Adipocyte (in vitro differentiated cells): ENCODE measurements around the gene CLSTN2.
"Not testable (repeated sequence)": the region's sequence is repeated elsewhere in the genome, so short reads cannot be mapped to it uniquely, and the experiment has no call there.

Experiments used
- DNase-seq: peaks from one replicate; pipeline ENCODE4 v3.0.0-alpha.2; 2015; ENCODE audit warnings: low read depth
- H3K27me3 ChIP-seq: replicated peaks from 2 replicates; pipeline ENCODE4 v1.7.0; 2013; ENCODE audit warnings: mild to moderate bottlenecking, low read length, moderate library complexity; ENCODE audit not compliant: control insufficient read depth, insufficient read depth
- H3K36me3 ChIP-seq: 2 replicates; pipeline ENCODE4 v1.7.0; 2013; ENCODE audit warnings: low read length, mild to moderate bottlenecking, moderate library complexity; ENCODE audit not compliant: control insufficient read depth, insufficient read depth, severe bottlenecking
- H3K4me1 ChIP-seq: 2 replicates; pipeline ENCODE4 v1.7.0; 2013; ENCODE audit warnings: mild to moderate bottlenecking, low read length, moderate library complexity; ENCODE audit not compliant: control insufficient read depth, insufficient read depth
- H3K4me3 ChIP-seq: 2 replicates; pipeline ENCODE4 v1.7.0; 2013; ENCODE audit warnings: mild to moderate bottlenecking, low read length, moderate library complexity
- H3K9ac ChIP-seq: 2 replicates; pipeline ENCODE4 v1.7.0; 2013; ENCODE audit warnings: mild to moderate bottlenecking, low read length, moderate library complexity
- H3K9me3 ChIP-seq: 2 replicates; pipeline ENCODE4 v1.7.0; 2013; ENCODE audit warnings: mild to moderate bottlenecking, low read length, moderate library complexity; ENCODE audit not compliant: control insufficient read depth

The CLSTN2 gene

DNA sequence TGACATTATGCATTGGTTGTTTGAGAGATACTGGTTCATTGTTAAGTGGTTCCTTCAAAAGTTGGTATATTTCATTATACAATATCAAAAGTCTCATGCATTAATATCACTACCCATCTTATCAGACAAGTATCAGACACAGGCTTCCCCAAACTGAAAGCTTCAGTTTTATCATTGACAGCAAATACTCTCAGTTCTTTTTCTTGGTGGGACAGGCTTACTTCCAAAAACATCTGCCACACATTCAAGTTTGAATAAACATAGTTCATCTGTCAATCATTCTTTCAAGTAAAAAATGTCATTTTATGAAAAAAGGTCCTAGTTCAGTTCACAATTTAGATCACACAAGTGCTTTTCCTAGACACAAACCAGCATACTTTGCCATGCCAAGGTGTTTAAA lies 462.9 kb downstream of the CLSTN2 start:
- no peak overlapping the region for H3K4me3 ChIP-seq
- H3K27me3 ChIP-seq: no peaks in the 10 kb centered on the region
- DNase-seq: no peak
- H3K9me3 ChIP-seq: no peaks in the 10 kb centered on the region
- H3K4me1 ChIP-seq: peaks cover 4% of the 10 kb centered on the region
- no peaks in the 10 kb centered on the region for H3K36me3 ChIP-seq
- no peak overlapping the region for H3K9ac ChIP-seq

DNA sequence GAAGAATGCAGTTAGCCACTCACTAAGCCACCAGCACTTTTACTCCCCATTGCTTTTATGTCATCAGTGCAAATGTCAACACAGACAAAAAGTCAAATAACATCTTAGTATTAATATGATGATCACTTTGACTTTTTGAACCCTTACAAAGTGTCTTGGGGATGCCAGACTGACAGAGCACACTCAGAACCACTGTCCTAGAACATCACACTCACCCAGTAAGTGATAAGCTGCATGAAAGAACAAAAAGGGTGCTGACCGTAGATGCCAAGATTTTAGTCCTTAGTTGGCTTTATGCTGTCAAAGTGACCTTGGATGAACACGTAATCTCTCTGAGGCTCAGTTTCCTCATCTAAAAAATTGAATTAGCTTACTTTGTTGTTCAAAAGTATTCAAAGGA lies 463.4 kb downstream of the CLSTN2 start:
- Histone ChIP-seq H3K9ac (no peak overlapping the region), H3K4me3 (no peak overlapping the region), H3K9me3 (no peaks in the 10 kb centered on the region), H3K27me3 (no peaks in the 10 kb centered on the region), H3K4me1 (peaks cover 4% of the 10 kb centered on the region), H3K36me3 (no peaks in the 10 kb centered on the region)
- DNase-seq: no peak

DNA sequence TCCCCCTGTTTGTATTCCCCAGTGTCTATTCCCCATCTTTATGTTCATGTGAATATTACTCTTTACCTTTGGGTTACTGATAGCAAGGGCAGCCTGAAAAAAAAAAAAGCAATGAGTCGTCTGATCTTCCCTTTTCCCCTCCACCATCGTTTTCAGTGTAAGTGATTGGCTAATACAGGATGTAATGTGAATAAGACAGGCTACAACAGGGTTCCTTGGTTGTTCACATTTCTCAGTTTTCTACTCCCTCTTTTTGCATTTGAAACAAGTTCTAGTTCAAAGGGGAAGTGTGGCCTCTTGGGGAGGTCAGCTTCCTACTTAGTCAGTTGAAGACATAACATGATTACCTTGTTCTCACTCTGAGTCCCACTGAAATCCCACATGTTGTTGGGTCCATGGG lies 464.9 kb downstream of the CLSTN2 start:
- Histone ChIP-seq H3K9me3 (no peaks in the 10 kb centered on the region), H3K4me1 (peaks cover 4% of the 10 kb centered on the region), H3K27me3 (no peaks in the 10 kb centered on the region), H3K9ac (no peak overlapping the region), H3K4me3 (no peak overlapping the region), H3K36me3 (no peaks in the 10 kb centered on the region)
- no peak for DNase-seq

DNA sequence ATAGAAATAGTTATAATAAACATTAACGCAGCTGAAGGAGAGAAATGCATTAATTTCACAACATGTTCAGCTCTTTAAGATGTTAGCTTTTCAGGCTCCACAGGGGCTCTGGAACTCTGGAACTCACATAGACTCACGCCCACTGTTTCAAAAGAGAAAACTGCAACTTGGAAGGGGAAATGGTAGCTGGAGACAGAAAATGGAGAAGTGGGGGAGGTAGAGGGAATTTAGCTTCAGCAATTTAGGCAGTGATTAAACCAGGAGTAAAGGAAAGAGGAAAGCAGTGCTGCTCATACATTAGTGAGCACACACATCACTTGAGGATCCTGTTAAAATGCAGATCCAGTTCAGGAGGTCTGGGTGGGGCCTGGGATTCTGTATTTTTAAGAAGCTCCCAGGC lies 468.1 kb downstream of the CLSTN2 start:
- Histone ChIP-seq H3K9ac (no peak overlapping the region), H3K27me3 (no peaks in the 10 kb centered on the region), H3K36me3 (no peaks in the 10 kb centered on the region)

DNA sequence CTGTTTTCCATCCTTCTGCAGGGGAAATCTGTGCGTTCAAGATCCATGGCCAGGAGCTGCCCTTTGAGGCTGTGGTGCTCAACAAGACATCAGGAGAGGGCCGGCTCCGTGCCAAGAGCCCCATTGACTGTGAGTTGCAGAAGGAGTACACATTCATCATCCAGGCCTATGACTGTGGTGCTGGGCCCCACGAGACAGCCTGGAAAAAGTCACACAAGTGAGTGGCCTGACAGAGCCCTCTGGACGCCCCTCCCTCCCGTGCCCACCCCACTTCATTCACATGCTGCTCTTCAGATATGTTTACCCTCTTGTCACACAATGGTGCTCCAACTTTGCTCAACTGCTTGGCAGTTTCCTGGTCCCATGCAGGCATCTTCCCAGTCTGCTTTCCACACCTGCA lies 468.6 kb downstream of the CLSTN2 start:
- Histone ChIP-seq H3K4me1 (no peaks in the 10 kb centered on the region), H3K27me3 (no peaks in the 10 kb centered on the region), H3K36me3 (no peaks in the 10 kb centered on the region), H3K4me3 (no peak overlapping the region), H3K9me3 (no peaks in the 10 kb centered on the region), H3K9ac (no peak overlapping the region)
- DNase-seq: no peak

More for the DNA sequence above, 468.1 kb downstream of the CLSTN2 start:
- Histone ChIP-seq H3K9me3 (no peaks in the 10 kb centered on the region), H3K4me1 (no peaks in the 10 kb centered on the region), H3K4me3 (no peak overlapping the region)
- no peak for DNase-seq

DNA sequence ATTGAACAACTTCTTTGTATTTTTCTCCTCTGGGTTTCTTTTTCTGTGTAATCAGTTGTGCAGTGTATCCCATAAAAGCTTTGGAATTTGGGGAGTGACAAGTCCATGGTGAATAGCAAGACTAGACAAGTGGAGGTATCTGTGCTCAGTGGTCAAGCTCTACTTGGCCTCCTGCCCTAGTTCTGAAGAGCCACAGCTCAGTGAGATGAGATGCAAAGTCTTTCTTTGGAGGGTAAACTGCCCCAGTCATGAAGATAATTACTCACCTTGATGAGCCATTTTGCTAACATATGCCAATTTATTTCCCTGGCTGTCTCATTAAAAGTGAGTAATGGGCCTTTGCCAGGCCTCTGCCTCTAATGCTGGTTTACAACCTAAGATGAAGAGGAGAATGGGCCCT lies 471.7 kb downstream of the CLSTN2 start:
- Histone ChIP-seq H3K36me3 (no peaks in the 10 kb centered on the region), H3K9me3 (no peaks in the 10 kb centered on the region), H3K9ac (no peak overlapping the region), H3K4me1 (no peaks in the 10 kb centered on the region), H3K27me3 (no peaks in the 10 kb centered on the region), H3K4me3 (no peak overlapping the region)
- DNase-seq: no peak

DNA sequence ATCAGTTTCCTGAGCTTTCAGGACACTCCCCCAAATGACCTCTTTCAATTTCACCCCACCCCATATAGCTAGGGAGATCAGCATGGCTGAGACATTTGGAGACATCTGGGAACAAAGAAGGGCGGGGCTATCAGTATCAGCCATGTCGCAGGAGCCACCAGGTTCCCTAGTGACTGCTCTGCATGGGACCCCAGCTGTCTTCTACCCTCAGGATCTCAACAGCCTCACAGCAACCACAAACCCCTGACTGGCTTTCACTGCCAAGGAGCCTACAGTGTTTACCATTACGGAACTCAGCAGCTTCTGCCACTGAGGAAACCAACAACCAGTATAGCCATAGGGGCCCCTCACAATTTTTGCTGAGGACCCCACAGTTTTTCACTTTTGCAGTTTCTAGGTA lies 473.3 kb downstream of the CLSTN2 start:
- DNase-seq: no peak
- Histone ChIP-seq H3K9me3 (no peaks in the 10 kb centered on the region), H3K4me3 (no peak overlapping the region), H3K9ac (no peak overlapping the region), H3K27me3 (no peaks in the 10 kb centered on the region), H3K36me3 (no peaks in the 10 kb centered on the region), H3K4me1 (no peaks in the 10 kb centered on the region)

DNA sequence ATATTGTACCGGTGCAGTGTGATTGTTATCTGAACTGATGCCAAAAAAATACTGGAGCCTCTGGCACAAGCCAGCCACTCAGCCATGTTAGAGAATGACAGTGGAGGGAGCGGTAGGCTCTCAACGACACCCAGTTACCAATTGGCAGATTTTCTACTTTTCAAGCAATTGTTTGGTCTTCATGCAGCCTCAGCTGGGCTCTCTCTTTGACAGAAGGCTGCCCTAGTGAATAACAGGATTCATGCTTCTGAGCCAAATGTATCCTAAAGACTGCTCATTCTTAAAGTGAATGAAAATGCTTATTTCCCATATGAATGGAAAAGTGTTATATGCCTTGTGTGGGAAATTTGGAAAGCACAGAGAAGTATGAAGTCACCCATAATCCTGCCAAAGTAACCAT lies 481.7 kb downstream of the CLSTN2 start:
- peaks cover 15% of the 10 kb centered on the region for H3K4me1 ChIP-seq
- H3K27me3 ChIP-seq: no peaks in the 10 kb centered on the region
- H3K4me3 ChIP-seq: no peak overlapping the region
- DNase-seq: no peak
- H3K9ac ChIP-seq: no peak overlapping the region
- no peaks in the 10 kb centered on the region for H3K36me3 ChIP-seq
- peaks cover 5% of the 10 kb centered on the region for H3K9me3 ChIP-seq

DNA sequence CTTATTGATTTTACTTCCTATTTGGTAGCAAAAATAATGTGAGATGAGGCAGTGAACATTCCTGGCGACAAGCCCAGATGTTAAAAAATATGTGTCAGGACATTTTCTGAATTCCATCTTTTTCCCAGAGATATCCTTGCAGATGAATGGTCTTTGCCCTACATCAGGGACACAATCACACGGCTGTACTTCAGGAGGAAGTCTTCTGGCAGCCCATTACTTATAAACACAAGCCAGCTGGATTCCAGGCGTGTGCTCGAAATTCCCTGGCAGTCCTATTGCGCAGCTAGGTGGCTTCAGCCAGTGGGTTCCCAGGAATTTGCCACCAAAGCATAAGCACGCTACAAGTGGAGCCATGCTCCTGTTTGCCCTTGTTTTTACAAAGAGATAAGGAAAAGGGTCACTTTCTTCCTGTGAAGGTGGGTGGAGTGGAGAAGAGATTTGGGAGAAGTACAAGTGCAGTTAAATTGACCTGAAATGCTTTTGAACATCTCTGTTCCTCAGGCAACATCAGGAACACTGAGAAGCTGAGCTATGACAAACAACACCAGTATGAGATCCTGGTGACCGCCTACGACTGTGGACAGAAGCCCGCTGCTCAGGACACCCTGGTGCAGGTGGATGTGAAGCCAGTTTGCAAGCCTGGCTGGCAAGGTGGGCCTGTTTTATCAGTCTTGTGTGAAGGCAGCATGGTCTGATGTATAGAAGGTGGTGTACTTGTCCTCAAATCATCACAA lies 485.8 kb downstream of the CLSTN2 start:
- Histone ChIP-seq H3K4me3 (peak overlapping the region; percentile 43), H3K27me3 (no peaks in the 10 kb centered on the region), H3K9ac (peak overlapping the region; percentile 67), H3K9me3 (no peaks in the 10 kb centered on the region), H3K36me3 (no peaks in the 10 kb centered on the region), H3K4me1 (peaks cover 34% of the 10 kb centered on the region)
- DNase-seq: peak; percentile 60

DNA sequence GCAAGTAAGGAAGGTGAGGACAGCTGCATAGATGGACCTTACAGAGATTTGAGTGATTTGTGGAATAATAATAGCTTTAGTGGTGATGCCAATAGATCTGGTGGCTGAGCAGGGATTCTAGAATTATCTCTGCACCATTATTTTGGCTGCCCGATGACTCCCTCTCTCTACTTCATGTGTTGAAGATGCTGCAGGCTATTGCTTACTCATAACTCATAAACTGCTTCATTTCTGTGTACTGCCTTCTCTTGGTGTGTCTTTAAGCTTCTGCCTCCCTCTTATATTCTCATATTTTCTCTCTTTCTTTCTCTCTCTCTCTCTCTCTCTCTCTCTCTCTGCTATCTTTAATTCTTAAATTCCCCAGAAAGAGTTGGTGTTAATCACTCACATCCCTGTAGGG lies 486.9 kb downstream of the CLSTN2 start:
- Histone ChIP-seq H3K4me1 (peaks cover 34% of the 10 kb centered on the region), H3K9me3 (no peaks in the 10 kb centered on the region), H3K27me3 (no peaks in the 10 kb centered on the region), H3K36me3 (no peaks in the 10 kb centered on the region), H3K4me3 (no peak overlapping the region), H3K9ac (no peak overlapping the region)
- peak; percentile 12 for DNase-seq

DNA sequence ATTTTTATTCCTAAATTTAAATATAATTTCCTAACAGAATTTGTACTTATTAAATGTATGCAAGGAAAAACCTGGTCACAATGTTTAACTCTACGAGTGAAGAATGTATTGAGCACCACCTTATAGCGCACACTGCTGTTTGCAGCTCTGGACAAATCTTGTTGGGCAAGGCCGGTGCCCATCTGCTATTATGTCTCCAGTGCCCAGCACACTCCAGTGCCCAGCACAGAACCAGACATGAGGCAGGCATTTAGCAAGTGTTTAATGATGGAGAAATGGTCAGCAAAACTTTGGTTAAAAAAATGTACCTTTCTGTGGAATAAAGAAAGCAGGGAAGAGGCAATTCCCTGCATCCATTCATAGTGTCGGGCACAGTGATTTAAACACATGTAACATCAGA lies 488.2 kb downstream of the CLSTN2 start:
- H3K9ac ChIP-seq: peak overlapping the region; percentile 25
- H3K27me3 ChIP-seq: no peaks in the 10 kb centered on the region
- no peak for DNase-seq

DNA sequence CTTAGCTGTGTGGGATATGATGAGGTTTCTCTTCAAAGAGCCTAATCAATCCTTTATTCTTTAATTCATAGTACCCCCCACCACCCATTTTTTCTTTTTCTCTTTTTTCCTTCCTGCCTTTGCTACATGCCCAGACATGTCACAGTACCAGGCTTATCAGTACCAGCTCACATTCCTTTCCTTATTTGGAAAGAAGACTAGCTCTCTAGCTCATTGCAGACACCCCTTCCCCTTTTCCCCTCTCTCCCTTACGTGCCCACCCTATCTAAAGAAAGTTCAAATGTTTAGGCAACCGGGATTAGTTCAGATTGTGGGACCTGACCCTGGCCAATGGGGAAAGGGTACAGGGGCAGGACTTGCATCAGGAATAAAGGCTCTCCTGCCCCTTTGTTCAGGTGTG lies 488.6 kb downstream of the CLSTN2 start:
- H3K27me3 ChIP-seq, H3K4me3 ChIP-seq, H3K9me3 ChIP-seq, H3K36me3 ChIP-seq: not testable (repeated sequence)
- Histone ChIP-seq H3K9ac (peak overlapping the region; percentile 25), H3K4me1 (peaks cover 34% of the 10 kb centered on the region)
- DNase-seq: peak; percentile 17

More for the DNA sequence above, 488.2 kb downstream of the CLSTN2 start:
- Histone ChIP-seq H3K36me3 (no peaks in the 10 kb centered on the region), H3K4me1 (peaks cover 34% of the 10 kb centered on the region), H3K9me3 (no peaks in the 10 kb centered on the region), H3K4me3 (no peak overlapping the region)
